RWPE2 (cell line): ENCODE data around the gene ZBTB34.
"Not testable (repeated sequence)": the region's sequence is repeated elsewhere in the genome, so short reads cannot be mapped to it uniquely, and the experiment has no call there.

Experiments
- ATAC-seq: fragments of 200-7000 bp; cut with Tn5 transposase; 3 replicates; pipeline ENCODE4 v1.9.1; 2021; ENCODE audit warnings: low read depth
- DNase-seq: peaks from one replicate; pipeline ENCODE4 v3.0.0-alpha.2; 2020; ENCODE audit warnings: low spot score
- H3K27ac ChIP-seq: fragments of 450-650 bp; 2 replicates; pipeline ENCODE4 v1.5.1; 2017; ENCODE audit warnings: mild to moderate bottlenecking; ENCODE audit not compliant: poor library complexity, severe bottlenecking
- H3K27me3 ChIP-seq: fragments of 250-450 bp; sonication (Bioruptor Pico); 2 replicates; pipeline ENCODE4 v1.5.1; 2021; ENCODE audit warnings: mild to moderate bottlenecking, moderate library complexity; ENCODE audit not compliant: insufficient read depth, poor library complexity, severe bottlenecking
- H3K36me3 ChIP-seq: fragments of 250-450 bp; sonication (Bioruptor Pico); 2 replicates; pipeline ENCODE4 v1.5.1; 2020; ENCODE audit warnings: low read depth, mild to moderate bottlenecking, moderate library complexity
- H3K4me1 ChIP-seq: fragments of 250-450 bp; sonication (Bioruptor Pico); 2 replicates; pipeline ENCODE4 v1.5.1; 2021; ENCODE audit warnings: mild to moderate bottlenecking, moderate library complexity; ENCODE audit not compliant: insufficient read depth, poor library complexity, severe bottlenecking
- H3K4me3 ChIP-seq: fragments of 250-450 bp; sonication (Bioruptor Pico); 2 replicates; pipeline ENCODE4 v1.5.1; 2021; ENCODE audit warnings: mild to moderate bottlenecking, moderate library complexity; ENCODE audit not compliant: severe bottlenecking
- H3K9me3 ChIP-seq: fragments of 250-450 bp; sonication (Bioruptor Pico); 2 replicates; pipeline ENCODE4 v1.5.1; 2021; ENCODE audit warnings: mild to moderate bottlenecking, moderate library complexity; ENCODE audit not compliant: severe bottlenecking
- TF ChIP-seq, protein P1 (sequence below): fragments of 450-650 bp; IDR thresholded peaks from one replicate; pipeline ENCODE4 v1.5.1; 2017; ENCODE audit warnings: mild to moderate bottlenecking, moderate library complexity; ENCODE audit not compliant: poor library complexity, severe bottlenecking

The ZBTB34 gene

DNA sequence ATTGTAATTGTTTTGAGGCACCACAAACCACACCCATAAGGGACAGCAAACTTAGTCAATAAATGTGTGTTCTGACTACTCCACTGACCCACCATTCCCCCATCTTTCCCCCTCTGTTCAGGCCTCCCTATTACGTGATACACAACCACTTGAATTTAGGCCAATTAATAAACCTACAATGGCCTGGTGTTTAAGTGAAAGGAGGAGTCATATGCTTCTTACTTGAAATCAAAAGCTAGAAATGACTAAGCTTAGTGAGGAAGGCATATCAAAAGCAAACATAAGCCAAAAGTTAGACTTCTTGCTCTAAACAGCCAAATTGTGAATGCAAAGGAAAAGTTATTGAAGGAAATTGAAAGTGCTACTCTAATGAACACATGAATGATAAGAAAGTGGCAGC is 41.0 kb upstream of the ZBTB34 start:
- Histone ChIP-seq H3K36me3 (peaks cover 49% of the 10 kb centered on the region), H3K4me3 (no peak overlapping the region), H3K9me3 (peaks cover 15% of the 10 kb centered on the region), H3K27ac (no peak overlapping the region), H3K4me1 (no peaks in the 10 kb centered on the region), H3K27me3 (no peaks in the 10 kb centered on the region)
- TF ChIP-seq, protein P1, sequence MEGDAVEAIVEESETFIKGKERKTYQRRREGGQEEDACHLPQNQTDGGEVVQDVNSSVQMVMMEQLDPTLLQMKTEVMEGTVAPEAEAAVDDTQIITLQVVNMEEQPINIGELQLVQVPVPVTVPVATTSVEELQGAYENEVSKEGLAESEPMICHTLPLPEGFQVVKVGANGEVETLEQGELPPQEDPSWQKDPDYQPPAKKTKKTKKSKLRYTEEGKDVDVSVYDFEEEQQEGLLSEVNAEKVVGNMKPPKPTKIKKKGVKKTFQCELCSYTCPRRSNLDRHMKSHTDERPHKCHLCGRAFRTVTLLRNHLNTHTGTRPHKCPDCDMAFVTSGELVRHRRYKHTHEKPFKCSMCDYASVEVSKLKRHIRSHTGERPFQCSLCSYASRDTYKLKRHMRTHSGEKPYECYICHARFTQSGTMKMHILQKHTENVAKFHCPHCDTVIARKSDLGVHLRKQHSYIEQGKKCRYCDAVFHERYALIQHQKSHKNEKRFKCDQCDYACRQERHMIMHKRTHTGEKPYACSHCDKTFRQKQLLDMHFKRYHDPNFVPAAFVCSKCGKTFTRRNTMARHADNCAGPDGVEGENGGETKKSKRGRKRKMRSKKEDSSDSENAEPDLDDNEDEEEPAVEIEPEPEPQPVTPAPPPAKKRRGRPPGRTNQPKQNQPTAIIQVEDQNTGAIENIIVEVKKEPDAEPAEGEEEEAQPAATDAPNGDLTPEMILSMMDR = no peak
- DNase-seq = no peak
- no peak for ATAC-seq

DNA sequence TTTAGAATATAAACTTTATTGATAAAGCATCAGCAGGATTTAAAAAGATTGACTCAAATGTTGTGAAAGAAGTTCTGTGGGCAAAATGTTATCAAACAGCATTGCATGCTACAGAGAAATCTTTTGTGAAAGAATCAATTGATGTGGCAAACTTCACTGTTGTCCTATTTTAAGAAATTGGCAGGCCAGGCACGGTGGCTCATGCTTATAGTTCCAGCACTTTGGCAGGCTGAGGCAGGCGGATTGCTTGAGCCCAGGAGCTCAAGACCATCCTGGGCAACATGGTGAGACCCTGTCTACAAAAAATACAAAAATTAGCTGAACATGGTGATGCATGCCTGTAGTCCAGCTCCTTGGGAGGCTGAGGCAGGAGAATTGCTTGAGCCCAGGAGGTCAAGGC is 38.2 kb upstream of the ZBTB34 start:
- Histone ChIP-seq H3K27me3 (no peaks in the 10 kb centered on the region), H3K4me1 (no peaks in the 10 kb centered on the region), H3K36me3 (peaks cover 43% of the 10 kb centered on the region), H3K4me3 (no peak overlapping the region), H3K27ac (no peak overlapping the region), H3K9me3 (peaks cover 15% of the 10 kb centered on the region)
- DNase-seq = no peak
- no peak for ATAC-seq
- TF ChIP-seq, protein P1 = no peak

DNA sequence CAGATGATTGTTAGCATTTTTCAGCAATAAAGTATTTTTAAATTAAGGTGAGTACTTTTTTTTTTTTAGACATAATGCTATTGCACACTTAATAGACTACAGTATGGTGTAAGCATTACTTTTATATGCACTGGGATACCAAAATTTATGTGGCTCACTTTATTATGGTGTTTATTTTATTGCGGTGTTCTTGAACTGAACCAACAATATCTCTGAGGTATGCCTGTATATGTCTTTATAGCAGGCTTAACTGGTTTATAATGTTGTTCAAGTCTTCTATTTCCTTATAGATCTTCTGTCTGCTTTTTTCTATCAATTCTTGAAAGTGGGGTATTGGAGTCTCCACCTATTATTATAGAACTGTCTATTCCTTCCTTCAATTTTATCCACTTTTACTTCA is 37.6 kb upstream of the ZBTB34 start:
- H3K36me3 ChIP-seq = peaks cover 41% of the 10 kb centered on the region
- H3K27me3 ChIP-seq = no peaks in the 10 kb centered on the region
- no peak for ATAC-seq
- H3K4me1 ChIP-seq = no peaks in the 10 kb centered on the region
- no peak overlapping the region for H3K27ac ChIP-seq
- no peak overlapping the region for H3K4me3 ChIP-seq
- no peak for DNase-seq
- TF ChIP-seq, protein P1 = no peak
- peaks cover 11% of the 10 kb centered on the region for H3K9me3 ChIP-seq

DNA sequence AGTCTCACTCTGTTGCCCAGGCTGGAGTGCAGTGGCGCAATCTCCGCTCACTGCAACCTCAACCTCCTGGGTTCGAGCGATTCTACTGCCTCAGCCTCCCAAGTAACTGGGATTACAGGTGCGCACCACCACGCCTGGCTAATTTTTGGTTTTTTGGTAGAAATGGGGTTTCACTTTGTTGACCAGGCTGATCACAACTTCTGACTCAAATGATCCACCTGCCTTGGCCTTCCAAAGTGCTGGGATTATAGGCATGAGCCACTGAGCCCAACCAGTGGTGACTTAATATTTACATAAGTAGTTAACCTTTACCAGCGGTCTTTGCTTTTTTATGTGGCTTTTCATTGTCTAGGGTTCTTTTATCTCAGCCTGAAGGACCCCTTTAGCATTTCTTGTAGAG is 36.4 kb upstream of the ZBTB34 start:
- not testable (repeated sequence) for ATAC-seq, H3K9me3 ChIP-seq, H3K4me1 ChIP-seq, DNase-seq, H3K27ac ChIP-seq, H3K4me3 ChIP-seq, H3K27me3 ChIP-seq
- H3K36me3 ChIP-seq = peaks cover 32% of the 10 kb centered on the region

DNA sequence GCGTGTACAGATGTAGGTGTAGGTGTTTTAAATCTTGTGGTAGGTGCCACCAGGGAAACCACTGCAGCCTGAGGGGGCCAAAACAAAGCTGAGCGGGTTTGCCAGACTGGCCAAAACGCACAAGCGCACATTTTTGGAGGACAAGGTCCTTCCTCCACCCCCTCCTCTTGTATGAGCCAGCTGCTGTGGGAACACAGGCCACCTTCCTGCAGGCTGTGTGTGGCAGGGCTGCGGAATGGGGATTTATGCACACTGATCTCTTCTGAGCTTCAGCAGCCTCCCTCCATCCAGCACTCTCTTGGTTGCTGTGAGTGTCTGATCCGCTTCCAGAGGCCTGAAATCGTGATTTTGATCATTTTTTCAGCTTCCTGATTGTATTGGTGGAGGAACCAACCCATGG is 33.2 kb upstream of the ZBTB34 start:
- DNase-seq = no peak
- H3K4me3 ChIP-seq = no peak overlapping the region
- no peaks in the 10 kb centered on the region for H3K4me1 ChIP-seq
- H3K36me3 ChIP-seq = peaks cover 19% of the 10 kb centered on the region
- ATAC-seq = no peak
- no peak overlapping the region for H3K27ac ChIP-seq
- H3K27me3 ChIP-seq = no peaks in the 10 kb centered on the region
- no peaks in the 10 kb centered on the region for H3K9me3 ChIP-seq
- TF ChIP-seq, protein P1 = no peak
